OCI-LY3 (cell line): ENCODE measurements around the gene RNF227.

Experiments
- CTCF ChIP-seq: fragments of 200-600, 300-600 bp; sonication (generic); IDR thresholded peaks from 2 replicates; pipeline ENCODE4 v1.5.1; 2014; ENCODE audit warnings: antibody characterized with exemption, low read length, low read depth
- EZH2phosphoT487 ChIP-seq: fragments of 200-600 bp; shearing (Covaris generic); IDR thresholded peaks from 2 replicates; pipeline ENCODE4 v1.6.1; 2018; ENCODE audit warnings: antibody characterized with exemption, mixed run types, low read depth

DNA sequence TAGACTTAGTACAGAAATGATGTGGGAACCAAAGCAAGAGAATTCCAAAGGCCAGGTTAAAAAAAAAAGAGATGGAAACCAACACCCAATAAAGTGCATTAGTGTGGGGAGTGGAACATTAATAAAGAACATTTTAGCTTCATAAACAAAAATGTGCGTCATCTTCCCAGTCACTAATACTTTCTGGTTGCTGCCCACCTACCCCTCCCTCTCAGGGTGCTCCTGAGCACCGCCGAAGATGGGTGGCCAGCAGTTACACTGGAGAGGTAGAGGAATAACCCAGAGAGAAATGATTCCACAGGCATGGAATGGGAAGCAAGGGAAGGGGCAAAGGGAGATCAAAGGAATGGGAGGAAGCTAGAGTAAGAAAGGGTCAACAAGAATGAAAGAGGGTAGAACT is 33.5 kb downstream of the RNF227 start:
- TF ChIP-seq CTCF: no peak
- no peak for TF ChIP-seq EZH2phosphoT487
